GM23338 (cell line): ENCODE data around the gene SSR3. TPM values are rescaled to one million over a fixed set of nuclear protein-coding genes. Genes with fewer than 3 reads are reported as not detected.

Source experiments
- ATAC-seq: fragments of 200-7000 bp; cut with Tn5 transposase; 3 replicates; pipeline ENCODE4 v1.9.1; 2020
- DNase-seq: peaks from one replicate; pipeline ENCODE4 v3.0.0-alpha.2; 2015; ENCODE audit warnings: low spot score
- H2AFZ ChIP-seq: fragments of 200-600 bp; sonication (generic); 2 replicates; pipeline ENCODE4 v1.8.0; 2016; ENCODE audit warnings: antibody characterized with exemption, mild to moderate bottlenecking, moderate library complexity
- H3F3A ChIP-seq: fragments of 200-600 bp; sonication (generic); replicated peaks from 2 replicates; pipeline ENCODE4 v1.8.0; 2017; ENCODE audit warnings: antibody characterized with exemption, mixed run types, low read depth
- H3K27ac ChIP-seq: fragments of 200-600 bp; sonication (generic); 2 replicates; pipeline ENCODE4 v1.6.1; 2016; ENCODE audit warnings: low read depth
- H3K27me3 ChIP-seq: fragments of 200-600 bp; sonication (generic); 2 replicates; pipeline ENCODE4 v1.8.0; 2016; ENCODE audit warnings: mild to moderate bottlenecking, mixed run types, moderate library complexity; ENCODE audit not compliant: insufficient read depth
- H3K36me3 ChIP-seq: fragments of 200-600 bp; sonication (generic); 2 replicates; pipeline ENCODE4 v1.8.0; 2016; ENCODE audit warnings: mild to moderate bottlenecking; ENCODE audit not compliant: insufficient read depth
- H3K4me1 ChIP-seq: fragments of 200-600 bp; sonication (generic); 2 replicates; pipeline ENCODE4 v1.8.0; 2016; ENCODE audit warnings: mild to moderate bottlenecking, moderate library complexity; ENCODE audit not compliant: insufficient read depth
- H3K4me2 ChIP-seq: fragments of 200-600 bp; sonication (generic); 2 replicates; pipeline ENCODE4 v1.7.1; 2017; ENCODE audit warnings: mixed run types
- H3K4me3 ChIP-seq: fragments of 200-600 bp; sonication (generic); 2 replicates; pipeline ENCODE4 v1.6.1; 2016; ENCODE audit warnings: mixed run types
- H3K79me2 ChIP-seq: fragments of 200-600 bp; sonication (generic); replicated peaks from 2 replicates; pipeline ENCODE4 v1.8.0; 2017; ENCODE audit warnings: mild to moderate bottlenecking; ENCODE audit not compliant: insufficient read depth
- H3K9me2 ChIP-seq: fragments of 200-600 bp; sonication (generic); 2 replicates; pipeline ENCODE4 v1.8.0; 2017; ENCODE audit not compliant: insufficient read depth
- H4K20me1 ChIP-seq: fragments of 200-600 bp; sonication (generic); replicated peaks from 2 replicates; pipeline ENCODE4 v1.8.0; 2017; ENCODE audit warnings: mild to moderate bottlenecking; ENCODE audit not compliant: insufficient read depth
- H3K27ac Mint-ChIP-seq: 2 replicates; pipeline ENCODE4 v1.8.0; 2020; ENCODE audit warnings: inconsistent platforms, mild to moderate bottlenecking, moderate library complexity, mixed read lengths
- H3K27me3 Mint-ChIP-seq: 3 replicates; pipeline ENCODE4 v1.8.0; 2022; ENCODE audit warnings: low read depth, mild to moderate bottlenecking, moderate library complexity, mixed read lengths, inconsistent platforms; ENCODE audit not compliant: insufficient read depth, poor library complexity
- H3K36me3 Mint-ChIP-seq: 3 replicates; pipeline ENCODE4 v1.8.0; 2021; ENCODE audit warnings: low read depth, mild to moderate bottlenecking, inconsistent platforms, moderate library complexity, mixed read lengths
- H3K4me1 Mint-ChIP-seq: 3 replicates; pipeline ENCODE4 v1.8.0; 2020; ENCODE audit warnings: mild to moderate bottlenecking, inconsistent platforms, mixed read lengths
- H3K4me3 Mint-ChIP-seq: 3 replicates; pipeline ENCODE4 v1.8.0; 2021; ENCODE audit warnings: moderate library complexity, mild to moderate bottlenecking, inconsistent platforms, mixed read lengths
- H3K9me3 Mint-ChIP-seq: 3 replicates; pipeline ENCODE4 v1.8.0; 2020; ENCODE audit warnings: moderate library complexity, mild to moderate bottlenecking, inconsistent platforms, mixed read lengths
- CREB1 ChIP-seq: fragments of 250-450 bp; sonication (Bioruptor Pico); IDR thresholded peaks from 2 replicates; pipeline ENCODE4 v1.5.0; 2020; ENCODE audit warnings: low read depth, mild to moderate bottlenecking, moderate library complexity
- EZH2 ChIP-seq: fragments of 200-600 bp; sonication (generic); IDR thresholded peaks from one replicate; pipeline ENCODE4 v1.8.0; 2017; ENCODE audit warnings: antibody characterized with exemption, mild to moderate bottlenecking, low read depth; ENCODE audit not compliant: unreplicated experiment
- EZH2phosphoT487 ChIP-seq: fragments of 200-600 bp; sonication (generic); IDR thresholded peaks from one replicate; pipeline ENCODE4 v1.8.1; 2018; ENCODE audit warnings: antibody characterized with exemption; ENCODE audit not compliant: unreplicated experiment
- STAT1 ChIP-seq: IDR thresholded peaks from one replicate; pipeline ENCODE4 v1.6.1; 2016; ENCODE audit warnings: antibody characterized with exemption; ENCODE audit not compliant: unreplicated experiment
- ZNF114 ChIP-seq: fragments of 250-450 bp; sonication (Bioruptor Pico); IDR thresholded peaks from 2 replicates; pipeline ENCODE4 v1.5.0; 2020; ENCODE audit warnings: mild to moderate bottlenecking, moderate library complexity
- ZNF331 ChIP-seq: fragments of 250-450 bp; sonication (Bioruptor Pico); IDR thresholded peaks from 2 replicates; pipeline ENCODE4 v1.5.0; 2020; ENCODE audit warnings: low read depth, mild to moderate bottlenecking, moderate library complexity
- polyA plus RNA-seq: library from polyadenylated mRNA; unstranded; fragments of >200 nt; fragmentation: Nextera tagmentation; extraction: Ambion mirVana; gene quantifications from 2 replicates; pipeline ENCODE4 v1.2.1, GENCODE V29; 2016
- total RNA-seq: library from RNA; depleted of rRNA; stranded (reverse); fragments of >200 nt; shearing (Covaris generic); gene quantifications from 2 replicates; pipeline ENCODE4 v1.2.3, GENCODE V29; 2014
- TF ChIP-seq, protein P1 (sequence below): IDR thresholded peaks from 2 replicates; pipeline ENCODE4 v1.6.1; 2016; ENCODE audit warnings: antibody characterized with exemption
- TF ChIP-seq, protein P2 (sequence below): fragments of 250-450 bp; sonication (Bioruptor Pico); IDR thresholded peaks from 2 replicates; pipeline ENCODE4 v1.5.0; 2020; ENCODE audit warnings: mild to moderate bottlenecking, moderate library complexity

Gene SSR3
- total and polyA plus RNA-seq, 2 experiments from 2014 or later = 143 to 173 TPM

DNA sequence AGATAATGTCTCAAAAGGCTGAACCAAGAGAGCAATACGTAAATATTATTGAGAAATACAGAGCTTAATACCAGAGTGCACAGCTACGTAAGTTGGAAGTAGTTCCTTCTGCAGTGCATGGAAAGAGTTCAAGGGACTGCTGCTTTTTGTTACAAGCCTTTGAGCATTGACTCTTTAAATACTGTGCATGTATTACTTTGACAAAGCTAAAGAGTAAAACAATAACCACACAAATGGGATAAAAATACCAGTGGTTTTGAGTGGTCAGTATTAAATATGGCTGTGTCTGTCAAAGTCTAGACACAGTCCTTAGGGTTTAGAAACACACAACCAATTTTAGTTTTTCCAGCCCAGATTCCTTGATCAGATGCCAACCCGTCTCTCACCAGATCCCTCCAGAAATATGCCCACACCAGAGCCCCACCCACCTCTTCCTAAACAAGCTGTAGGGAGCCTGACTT is 62.1 kb downstream of the SSR3 start:
- no peak overlapping the region for H2AFZ ChIP-seq
- no peak for TF ChIP-seq EZH2phosphoT487
- TF ChIP-seq STAT1 = no peak
- no peak for TF ChIP-seq CREB1 (CRISPR knock-in tag)
- TF ChIP-seq ZNF114 (CRISPR knock-in tag) = no peak
- TF ChIP-seq EZH2 = no peak
- TF ChIP-seq, protein P1, sequence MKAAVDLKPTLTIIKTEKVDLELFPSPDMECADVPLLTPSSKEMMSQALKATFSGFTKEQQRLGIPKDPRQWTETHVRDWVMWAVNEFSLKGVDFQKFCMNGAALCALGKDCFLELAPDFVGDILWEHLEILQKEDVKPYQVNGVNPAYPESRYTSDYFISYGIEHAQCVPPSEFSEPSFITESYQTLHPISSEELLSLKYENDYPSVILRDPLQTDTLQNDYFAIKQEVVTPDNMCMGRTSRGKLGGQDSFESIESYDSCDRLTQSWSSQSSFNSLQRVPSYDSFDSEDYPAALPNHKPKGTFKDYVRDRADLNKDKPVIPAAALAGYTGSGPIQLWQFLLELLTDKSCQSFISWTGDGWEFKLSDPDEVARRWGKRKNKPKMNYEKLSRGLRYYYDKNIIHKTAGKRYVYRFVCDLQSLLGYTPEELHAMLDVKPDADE = no peak
- TF ChIP-seq, protein P2, sequence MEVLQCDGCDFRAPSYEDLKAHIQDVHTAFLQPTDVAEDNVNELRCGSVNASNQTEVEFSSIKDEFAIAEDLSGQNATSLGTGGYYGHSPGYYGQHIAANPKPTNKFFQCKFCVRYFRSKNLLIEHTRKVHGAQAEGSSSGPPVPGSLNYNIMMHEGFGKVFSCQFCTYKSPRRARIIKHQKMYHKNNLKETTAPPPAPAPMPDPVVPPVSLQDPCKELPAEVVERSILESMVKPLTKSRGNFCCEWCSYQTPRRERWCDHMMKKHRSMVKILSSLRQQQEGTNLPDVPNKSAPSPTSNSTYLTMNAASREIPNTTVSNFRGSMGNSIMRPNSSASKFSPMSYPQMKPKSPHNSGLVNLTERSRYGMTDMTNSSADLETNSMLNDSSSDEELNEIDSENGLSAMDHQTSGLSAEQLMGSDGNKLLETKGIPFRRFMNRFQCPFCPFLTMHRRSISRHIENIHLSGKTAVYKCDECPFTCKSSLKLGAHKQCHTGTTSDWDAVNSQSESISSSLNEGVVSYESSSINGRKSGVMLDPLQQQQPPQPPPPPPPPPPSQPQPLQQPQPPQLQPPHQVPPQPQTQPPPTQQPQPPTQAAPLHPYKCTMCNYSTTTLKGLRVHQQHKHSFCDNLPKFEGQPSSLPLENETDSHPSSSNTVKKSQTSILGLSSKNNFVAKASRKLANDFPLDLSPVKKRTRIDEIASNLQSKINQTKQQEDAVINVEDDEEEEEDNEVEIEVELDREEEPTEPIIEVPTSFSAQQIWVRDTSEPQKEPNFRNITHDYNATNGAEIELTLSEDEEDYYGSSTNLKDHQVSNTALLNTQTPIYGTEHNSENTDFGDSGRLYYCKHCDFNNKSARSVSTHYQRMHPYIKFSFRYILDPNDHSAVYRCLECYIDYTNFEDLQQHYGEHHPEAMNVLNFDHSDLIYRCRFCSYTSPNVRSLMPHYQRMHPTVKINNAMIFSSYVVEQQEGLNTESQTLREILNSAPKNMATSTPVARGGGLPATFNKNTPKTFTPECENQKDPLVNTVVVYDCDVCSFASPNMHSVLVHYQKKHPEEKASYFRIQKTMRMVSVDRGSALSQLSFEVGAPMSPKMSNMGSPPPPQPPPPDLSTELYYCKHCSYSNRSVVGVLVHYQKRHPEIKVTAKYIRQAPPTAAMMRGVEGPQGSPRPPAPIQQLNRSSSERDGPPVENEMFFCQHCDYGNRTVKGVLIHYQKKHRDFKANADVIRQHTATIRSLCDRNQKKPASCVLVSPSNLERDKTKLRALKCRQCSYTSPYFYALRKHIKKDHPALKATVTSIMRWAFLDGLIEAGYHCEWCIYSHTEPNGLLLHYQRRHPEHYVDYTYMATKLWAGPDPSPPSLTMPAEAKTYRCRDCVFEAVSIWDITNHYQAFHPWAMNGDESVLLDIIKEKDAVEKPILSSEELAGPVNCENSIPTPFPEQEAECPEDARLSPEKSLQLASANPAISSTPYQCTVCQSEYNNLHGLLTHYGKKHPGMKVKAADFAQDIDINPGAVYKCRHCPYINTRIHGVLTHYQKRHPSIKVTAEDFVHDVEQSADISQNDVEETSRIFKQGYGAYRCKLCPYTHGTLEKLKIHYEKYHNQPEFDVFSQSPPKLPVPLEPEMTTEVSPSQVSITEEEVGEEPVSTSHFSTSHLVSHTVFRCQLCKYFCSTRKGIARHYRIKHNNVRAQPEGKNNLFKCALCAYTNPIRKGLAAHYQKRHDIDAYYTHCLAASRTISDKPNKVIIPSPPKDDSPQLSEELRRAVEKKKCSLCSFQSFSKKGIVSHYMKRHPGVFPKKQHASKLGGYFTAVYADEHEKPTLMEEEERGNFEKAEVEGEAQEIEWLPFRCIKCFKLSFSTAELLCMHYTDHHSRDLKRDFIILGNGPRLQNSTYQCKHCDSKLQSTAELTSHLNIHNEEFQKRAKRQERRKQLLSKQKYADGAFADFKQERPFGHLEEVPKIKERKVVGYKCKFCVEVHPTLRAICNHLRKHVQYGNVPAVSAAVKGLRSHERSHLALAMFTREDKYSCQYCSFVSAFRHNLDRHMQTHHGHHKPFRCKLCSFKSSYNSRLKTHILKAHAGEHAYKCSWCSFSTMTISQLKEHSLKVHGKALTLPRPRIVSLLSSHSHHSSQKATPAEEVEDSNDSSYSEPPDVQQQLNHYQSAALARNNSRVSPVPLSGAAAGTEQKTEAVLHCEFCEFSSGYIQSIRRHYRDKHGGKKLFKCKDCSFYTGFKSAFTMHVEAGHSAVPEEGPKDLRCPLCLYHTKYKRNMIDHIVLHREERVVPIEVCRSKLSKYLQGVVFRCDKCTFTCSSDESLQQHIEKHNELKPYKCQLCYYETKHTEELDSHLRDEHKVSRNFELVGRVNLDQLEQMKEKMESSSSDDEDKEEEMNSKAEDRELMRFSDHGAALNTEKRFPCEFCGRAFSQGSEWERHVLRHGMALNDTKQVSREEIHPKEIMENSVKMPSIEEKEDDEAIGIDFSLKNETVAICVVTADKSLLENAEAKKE (CRISPR knock-in tag) = no peak
- TF ChIP-seq ZNF331 (CRISPR knock-in tag) = no peak
- no peaks in the 10 kb centered on the region for H3K79me2 ChIP-seq
- Mint-ChIP-seq H3K27ac (no peak overlapping the region), H3K9me3 (peaks cover 3% of the 10 kb centered on the region; the same call in 2 of the 3 replicates), H3K4me3 (no peak overlapping the region), H3K27me3 (no peaks in the 10 kb centered on the region), H3K36me3 (peaks cover under 1% of the 10 kb centered on the region; the same call in 1 of the 3 replicates), H3K4me1 (no peaks in the 10 kb centered on the region)
- H3K9me2 ChIP-seq = 0 out of 2 replicates have a peak, but pooled peaks cover 2% of the 10 kb centered on the region
- no peaks in the 10 kb centered on the region for H4K20me1 ChIP-seq
- no peak for DNase-seq
- H3K36me3 ChIP-seq = no peaks in the 10 kb centered on the region
- no peak for ATAC-seq
- H3K4me2 ChIP-seq = no peak overlapping the region
- H3K27me3 ChIP-seq = no peaks in the 10 kb centered on the region
- no peak overlapping the region for H3K27ac ChIP-seq
- H3K4me3 ChIP-seq = no peak overlapping the region
- no peaks in the 10 kb centered on the region for H3K4me1 ChIP-seq
- no peaks in the 10 kb centered on the region for H3F3A ChIP-seq
